GM10266 (cell line): ENCODE measurements around the gene ACTN3.

Source experiments
- DNase-seq: peaks from one replicate; pipeline ENCODE4 v3.0.0; 2012; ENCODE audit errors: extremely low spot score
- TF ChIP-seq, protein P1 (sequence below): IDR thresholded peaks from 2 replicates; pipeline ENCODE4 v1.5.1; 2012; ENCODE audit warnings: mild to moderate bottlenecking, low read depth; ENCODE audit not compliant: control insufficient read depth, insufficient read depth; ENCODE audit errors: missing control alignments

ACTN3 gene

DNA sequence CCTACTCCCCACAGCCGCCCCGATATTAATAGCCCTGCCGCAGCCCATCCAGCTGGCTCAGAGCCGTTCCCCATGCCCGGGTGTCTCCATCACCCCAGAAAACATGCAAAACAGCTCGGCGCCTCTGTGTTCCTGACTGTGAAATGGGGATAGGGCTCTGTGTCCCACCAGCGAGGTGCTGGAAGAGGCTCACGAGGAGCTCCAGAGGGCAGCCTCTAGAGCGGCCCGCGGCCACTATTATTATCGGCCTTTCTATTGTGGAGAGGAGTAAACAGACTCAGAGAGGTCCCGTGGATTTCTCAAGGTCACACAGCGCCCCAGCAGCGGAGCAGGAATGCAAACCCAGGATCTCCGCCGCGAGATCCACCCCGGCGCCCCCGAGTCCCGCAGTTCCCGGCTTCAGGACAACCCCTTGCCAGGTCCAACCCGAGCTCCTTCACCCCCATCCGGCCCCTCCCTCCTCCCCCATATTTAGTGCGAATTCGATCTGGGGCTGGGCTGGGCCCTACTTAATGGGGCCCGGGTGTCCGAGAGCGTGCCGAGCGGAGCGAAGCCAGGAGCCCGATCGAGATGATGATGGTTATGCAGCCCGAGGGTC lies at the start of gene ACTN3:
ACTN3 (plus strand) TSS at position 536 of the 598 bp plus-strand sequence; CDS start at position 571, 35 bp downstream.
- DNase-seq: peak; percentile 72

DNA sequence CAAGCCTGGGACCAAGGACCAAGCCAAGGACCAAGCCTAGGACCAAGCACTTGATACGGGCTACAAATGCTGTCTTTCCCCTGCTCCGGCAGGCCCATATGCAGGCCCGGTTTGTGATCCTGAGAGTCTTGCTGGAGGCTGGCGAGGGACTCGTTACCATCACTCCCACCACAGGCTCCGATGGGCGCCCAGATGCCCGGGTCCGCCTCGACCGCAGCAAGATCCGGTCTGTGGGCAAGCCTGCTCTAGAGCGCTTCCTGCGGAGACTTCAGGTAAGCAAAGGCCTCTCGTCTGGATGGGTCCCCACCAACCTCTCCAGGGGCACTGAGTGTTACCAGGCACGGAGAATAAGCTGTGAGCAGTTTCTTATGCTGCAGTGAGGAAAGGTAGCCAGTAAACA lies 49.5 kb upstream of the ACTN3 start:
- DNase-seq: no peak
- TF ChIP-seq, protein P1, sequence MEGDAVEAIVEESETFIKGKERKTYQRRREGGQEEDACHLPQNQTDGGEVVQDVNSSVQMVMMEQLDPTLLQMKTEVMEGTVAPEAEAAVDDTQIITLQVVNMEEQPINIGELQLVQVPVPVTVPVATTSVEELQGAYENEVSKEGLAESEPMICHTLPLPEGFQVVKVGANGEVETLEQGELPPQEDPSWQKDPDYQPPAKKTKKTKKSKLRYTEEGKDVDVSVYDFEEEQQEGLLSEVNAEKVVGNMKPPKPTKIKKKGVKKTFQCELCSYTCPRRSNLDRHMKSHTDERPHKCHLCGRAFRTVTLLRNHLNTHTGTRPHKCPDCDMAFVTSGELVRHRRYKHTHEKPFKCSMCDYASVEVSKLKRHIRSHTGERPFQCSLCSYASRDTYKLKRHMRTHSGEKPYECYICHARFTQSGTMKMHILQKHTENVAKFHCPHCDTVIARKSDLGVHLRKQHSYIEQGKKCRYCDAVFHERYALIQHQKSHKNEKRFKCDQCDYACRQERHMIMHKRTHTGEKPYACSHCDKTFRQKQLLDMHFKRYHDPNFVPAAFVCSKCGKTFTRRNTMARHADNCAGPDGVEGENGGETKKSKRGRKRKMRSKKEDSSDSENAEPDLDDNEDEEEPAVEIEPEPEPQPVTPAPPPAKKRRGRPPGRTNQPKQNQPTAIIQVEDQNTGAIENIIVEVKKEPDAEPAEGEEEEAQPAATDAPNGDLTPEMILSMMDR: no peak

More for the DNA sequence above, at the start of gene ACTN3:
- TF ChIP-seq, protein P1: no peak

DNA sequence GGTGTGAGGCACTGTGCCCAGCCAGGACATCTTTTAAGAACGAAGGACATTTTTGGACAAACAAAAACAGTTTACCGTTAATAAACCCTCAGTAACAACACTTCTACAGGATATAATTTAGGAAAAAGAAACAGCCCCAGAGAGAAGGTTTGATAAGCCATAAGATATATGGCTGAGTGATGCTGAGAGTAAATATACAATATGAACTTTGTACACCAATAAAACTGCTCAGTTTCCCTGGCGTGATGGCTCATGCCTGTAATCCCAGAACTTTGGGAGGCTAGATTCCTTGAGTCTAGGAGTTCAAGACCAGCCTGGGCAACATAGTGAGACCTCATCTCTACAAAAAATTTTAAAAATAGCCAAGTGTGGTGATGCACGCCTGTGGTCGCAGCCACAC lies 48.2 kb upstream of the ACTN3 start:
- TF ChIP-seq, protein P1: no peak
- DNase-seq: no peak

DNA sequence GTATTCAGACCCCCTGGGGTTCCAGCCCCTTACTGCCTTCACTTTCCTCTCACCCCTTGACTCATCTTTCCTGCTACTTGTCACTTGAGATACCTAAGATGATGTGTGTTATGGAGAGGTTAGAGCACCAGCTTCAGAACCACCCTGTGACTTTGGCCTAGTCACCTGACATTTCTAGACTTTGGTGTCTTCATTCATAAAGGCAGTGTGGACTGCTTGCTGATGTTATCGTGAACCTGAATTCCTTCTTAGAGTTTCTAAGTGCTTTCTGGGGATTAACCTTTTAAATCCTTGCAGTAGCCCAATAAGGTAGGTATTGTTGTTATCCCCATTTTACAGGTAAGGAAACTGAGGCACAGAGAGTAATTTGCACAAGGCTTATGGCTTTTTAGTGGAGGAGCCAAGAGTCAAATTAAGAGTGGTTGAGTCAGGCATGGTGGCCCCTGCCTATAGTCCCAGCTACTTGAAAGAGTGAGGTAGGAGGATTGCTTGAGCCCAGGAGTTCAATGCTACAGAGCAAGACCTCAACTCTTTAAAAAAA lies 41.4 kb upstream of the ACTN3 start:
- DNase-seq: no peak
- TF ChIP-seq, protein P1: no peak

DNA sequence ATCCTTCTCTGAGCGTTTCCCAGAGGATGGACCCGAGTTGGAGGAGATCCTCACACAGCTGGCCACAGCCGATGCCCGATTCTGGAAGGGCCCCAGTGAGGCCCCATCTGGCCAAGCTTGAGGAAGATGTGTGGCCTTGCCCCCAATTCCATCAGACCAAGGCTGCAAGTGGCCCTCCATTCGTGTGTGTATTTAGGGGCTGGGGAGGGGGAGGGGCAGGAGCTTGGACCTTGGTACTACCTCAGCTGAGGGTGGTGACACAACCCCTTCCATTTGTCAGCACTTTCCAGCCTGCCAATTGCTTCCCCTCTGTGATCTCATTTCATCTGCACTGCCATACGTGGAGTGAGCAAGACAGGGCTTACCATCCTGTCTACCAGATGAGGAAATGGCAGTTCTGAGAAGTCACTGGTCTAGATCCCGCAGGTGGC lies 37.6 kb upstream of the ACTN3 start:
- no peak for DNase-seq

DNA sequence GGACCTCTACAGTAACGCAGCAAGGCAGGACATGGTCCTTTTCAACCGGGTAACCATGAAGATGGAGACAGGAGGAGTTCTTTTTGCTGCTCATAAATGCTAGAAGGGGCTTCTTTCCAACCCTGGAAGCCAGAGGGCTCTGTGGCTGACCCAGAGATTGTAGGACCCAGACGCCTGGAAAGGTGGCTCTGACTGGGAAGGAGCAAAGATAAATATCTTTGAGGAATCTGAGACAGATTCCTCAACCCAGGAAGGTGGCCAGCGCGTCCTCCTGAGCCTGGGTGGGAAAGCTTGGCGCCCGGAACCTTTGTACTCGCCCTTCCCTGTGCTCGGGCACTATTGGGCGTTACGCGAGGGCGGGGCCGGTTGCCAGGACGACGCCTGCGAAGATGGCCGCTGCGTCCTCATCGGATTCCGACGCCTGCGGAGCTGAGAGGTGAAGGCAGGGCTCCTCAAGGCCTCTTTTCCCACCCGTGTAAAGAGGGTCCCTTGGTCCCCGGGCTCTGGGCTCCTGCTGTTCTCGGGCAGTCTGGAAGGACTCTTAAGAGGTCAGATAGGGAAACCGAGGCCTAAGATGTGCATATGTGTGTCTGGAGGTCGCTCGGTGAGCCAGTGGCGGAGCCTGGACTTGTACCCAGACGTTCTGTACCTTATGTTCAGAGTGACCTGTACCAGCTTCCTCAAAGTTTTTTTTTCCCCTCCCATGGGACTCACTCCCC lies 36.3 kb upstream of the ACTN3 start, which contains the start of gene BBS1:
BBS1 (plus strand) TSS at position 365 of the 719 bp plus-strand sequence; CDS start at position 390, 25 bp downstream.
- TF ChIP-seq, protein P1: no peak
- DNase-seq: peak; percentile 87

More for the DNA sequence above, 37.6 kb upstream of the ACTN3 start:
- TF ChIP-seq, protein P1: no peak

DNA sequence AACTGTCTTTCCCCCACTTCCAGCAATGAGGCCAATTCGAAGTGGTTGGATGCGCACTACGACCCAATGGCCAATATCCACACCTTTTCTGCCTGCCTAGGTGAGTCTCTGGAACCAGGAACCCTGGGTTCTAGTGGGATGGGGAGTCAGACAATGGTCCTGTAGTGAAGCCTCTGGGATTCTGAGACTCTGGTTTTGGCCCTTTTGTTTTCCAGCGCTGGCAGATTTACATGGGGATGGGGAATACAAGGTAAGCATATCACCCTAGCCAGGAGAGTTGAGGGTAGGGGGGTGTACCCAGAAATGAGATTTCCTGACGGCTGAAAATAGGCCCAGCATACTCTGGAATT lies 35.7 kb upstream of the ACTN3 start:
- TF ChIP-seq, protein P1: no peak
- no peak for DNase-seq
